ENCODE measurements around the gene CACTIN.

The CACTIN gene

GRCh38 chr19:3609779-3610719, 16.5 kb downstream of the CACTIN start:
- DNase-seq (ENCODE audit: low spot score) = no peak

GRCh38 chr19:3608750-3609322, 17.8 kb downstream of the CACTIN start:
- no peak for DNase-seq (ENCODE audit: low spot score)

GRCh38 chr19:3608079-3608641, 18.4 kb downstream of the CACTIN start:
- no peak for DNase-seq (ENCODE audit: low spot score)

- DNase-seq (ENCODE audit: low spot score) = peak; percentile 63
Observed at GRCh38 chr19:3607303-3608078, 19.1 kb downstream of the CACTIN start.

- peak; percentile 94 for DNase-seq (ENCODE audit: low spot score)
Observed at GRCh38 chr19:3606690-3607289, 19.8 kb downstream of the CACTIN start, which contains the start of gene TBXA2R. Gene TBXA2R, minus strand, starts transcription at chr19:3606875. Its CDS starts 6,241 bp downstream, at chr19:3600634.

- DNase-seq (ENCODE audit: low spot score) = peak; percentile 35
Observed at GRCh38 chr19:3606174-3606689, 20.4 kb downstream of the CACTIN start.

- no peak for DNase-seq (ENCODE audit: low spot score)
Observed at GRCh38 chr19:3605770-3606169, 20.8 kb downstream of the CACTIN start.

- no peak for DNase-seq (ENCODE audit: low spot score)
Observed at GRCh38 chr19:3605361-3605760, 21.2 kb downstream of the CACTIN start.

- DNase-seq (ENCODE audit: low spot score) = no peak
Observed at GRCh38 chr19:3604987-3605343, 21.6 kb downstream of the CACTIN start.

GRCh38 chr19:3604227-3604986, 22.2 kb downstream of the CACTIN start:
- DNase-seq (ENCODE audit: low spot score) = no peak

GRCh38 chr19:3603121-3603811, 23.3 kb downstream of the CACTIN start:
- no peak for DNase-seq (ENCODE audit: low spot score)

GRCh38 chr19:3601021-3601420, 25.6 kb downstream of the CACTIN start:
- no peak for DNase-seq (ENCODE audit: low spot score)

- DNase-seq (ENCODE audit: low spot score) = no peak
Observed at GRCh38 chr19:3599776-3600187, 26.8 kb downstream of the CACTIN start.

GRCh38 chr19:3595521-3596061, 31.0 kb downstream of the CACTIN start:
- DNase-seq (ENCODE audit: low spot score) = no peak

GRCh38 chr19:3593156-3593555, 33.4 kb downstream of the CACTIN start:
- peak; percentile 3 for DNase-seq (ENCODE audit: low spot score)

- DNase-seq (ENCODE audit: low spot score) = peak; percentile 1
Observed at GRCh38 chr19:3591876-3592613, 34.5 kb downstream of the CACTIN start.

- no peak for DNase-seq (ENCODE audit: low spot score)
Observed at GRCh38 chr19:3590991-3591659, 35.5 kb downstream of the CACTIN start.

- DNase-seq (ENCODE audit: low spot score) = no peak
Observed at GRCh38 chr19:3589949-3590348, 36.6 kb downstream of the CACTIN start.

- DNase-seq (ENCODE audit: low spot score) = no peak
Observed at GRCh38 chr19:3589439-3589838, 37.2 kb downstream of the CACTIN start.

All from AG08395 (cell line).